ENCODE results near the gene NRAS.

DNA sequence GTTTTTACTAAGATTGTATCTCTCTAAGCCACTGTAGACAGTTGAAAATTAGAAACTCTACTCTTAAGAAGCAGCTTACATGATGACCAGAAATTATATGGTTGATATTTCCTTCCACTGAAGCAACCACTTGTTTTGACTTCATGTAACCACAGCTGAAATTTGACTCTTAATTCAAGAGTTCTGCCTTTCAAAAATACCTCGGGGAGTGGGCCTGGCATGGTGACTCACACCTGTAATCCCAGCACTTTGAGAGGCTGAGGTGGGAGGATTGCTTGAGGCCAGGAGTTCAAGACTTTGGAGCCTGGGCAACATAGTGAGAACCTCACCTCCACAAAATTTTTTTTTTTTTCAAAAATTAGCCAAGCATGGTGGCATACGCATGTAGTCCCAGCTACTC lies 25.5 kb downstream of the NRAS start:
- TF ChIP-seq, protein P1, sequence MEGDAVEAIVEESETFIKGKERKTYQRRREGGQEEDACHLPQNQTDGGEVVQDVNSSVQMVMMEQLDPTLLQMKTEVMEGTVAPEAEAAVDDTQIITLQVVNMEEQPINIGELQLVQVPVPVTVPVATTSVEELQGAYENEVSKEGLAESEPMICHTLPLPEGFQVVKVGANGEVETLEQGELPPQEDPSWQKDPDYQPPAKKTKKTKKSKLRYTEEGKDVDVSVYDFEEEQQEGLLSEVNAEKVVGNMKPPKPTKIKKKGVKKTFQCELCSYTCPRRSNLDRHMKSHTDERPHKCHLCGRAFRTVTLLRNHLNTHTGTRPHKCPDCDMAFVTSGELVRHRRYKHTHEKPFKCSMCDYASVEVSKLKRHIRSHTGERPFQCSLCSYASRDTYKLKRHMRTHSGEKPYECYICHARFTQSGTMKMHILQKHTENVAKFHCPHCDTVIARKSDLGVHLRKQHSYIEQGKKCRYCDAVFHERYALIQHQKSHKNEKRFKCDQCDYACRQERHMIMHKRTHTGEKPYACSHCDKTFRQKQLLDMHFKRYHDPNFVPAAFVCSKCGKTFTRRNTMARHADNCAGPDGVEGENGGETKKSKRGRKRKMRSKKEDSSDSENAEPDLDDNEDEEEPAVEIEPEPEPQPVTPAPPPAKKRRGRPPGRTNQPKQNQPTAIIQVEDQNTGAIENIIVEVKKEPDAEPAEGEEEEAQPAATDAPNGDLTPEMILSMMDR (IDR thresholded peaks at IDR 0.05), result no peak
- no peak for TF ChIP-seq POLR2A (IDR thresholded peaks at IDR 0.05)

All from heart left ventricle (tissue), 13 donors.